G401 (cell line): Measurements from ENCODE around the gene COMMD1. TPM values are rescaled to one million over a fixed set of nuclear protein-coding genes. Genes with fewer than 3 reads are reported as not detected.
"Not testable (repeated sequence)": the region's sequence is repeated elsewhere in the genome, so short reads cannot be mapped to it uniquely, and the experiment has no call there.

Experiments used
- DNase-seq: peaks from one replicate; pipeline ENCODE4 v3.0.0-alpha.2; 2015; ENCODE audit warnings: low spot score
- in situ Hi-C: cut with HindIII; loops from 2 replicates; pipeline ENCODE4 v1.10.0; 2016; ENCODE audit warnings: low sequenced_read_pairs, mixed read lengths
- total RNA-seq: library from RNA; depleted of rRNA; stranded (reverse); fragments of >200 nt; shearing (Covaris generic); gene quantifications from 2 replicates; pipeline ENCODE4 v1.2.3, GENCODE V29; 2014

COMMD1 gene
- total RNA-seq, 1 experiment from 2014 or later: 56.9 TPM

DNA sequence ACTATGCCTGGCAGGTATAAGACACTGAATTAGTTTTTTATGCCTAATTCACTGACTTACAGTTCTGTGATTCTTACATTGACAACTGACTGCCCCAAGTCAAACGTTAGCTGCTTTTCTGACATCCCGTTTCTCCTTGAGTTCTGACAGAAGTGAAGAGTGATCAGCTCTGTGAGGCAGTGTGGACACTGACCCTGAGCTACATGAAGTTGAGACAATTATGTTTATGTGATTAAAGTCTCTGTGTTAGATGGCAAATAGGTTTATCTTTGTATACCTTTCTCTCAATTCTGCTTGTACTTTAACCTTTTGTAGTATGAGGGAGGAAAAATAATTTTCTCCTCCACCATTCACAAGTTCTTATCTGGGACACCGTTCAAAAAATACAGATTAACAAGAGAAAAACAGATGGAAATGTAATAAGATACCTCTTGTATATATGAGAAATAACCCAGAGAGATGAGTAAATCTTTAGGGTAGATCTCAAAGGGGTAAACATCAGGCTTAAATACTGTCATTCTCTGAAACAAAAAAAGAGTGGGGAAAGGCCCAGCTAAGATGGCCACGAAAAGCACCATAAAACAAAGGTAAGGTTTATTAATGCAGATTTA is 205.0 kb downstream of the COMMD1 start:
- in situ Hi-C loops: no loop called here
- no peak for DNase-seq

GRCh38 chr2:62112179-62112578 is 206.7 kb downstream of the COMMD1 start:
- in situ Hi-C loops: no loop called here
- peak; percentile 4 for DNase-seq

GRCh38 chr2:62114564-62114963 is 209.1 kb downstream of the COMMD1 start:
- in situ Hi-C loops: no loop called here
- DNase-seq: peak; percentile 18

GRCh38 chr2:62116983-62117382 is 211.5 kb downstream of the COMMD1 start:
- in situ Hi-C loops: no loop called here
- no peak for DNase-seq

DNA sequence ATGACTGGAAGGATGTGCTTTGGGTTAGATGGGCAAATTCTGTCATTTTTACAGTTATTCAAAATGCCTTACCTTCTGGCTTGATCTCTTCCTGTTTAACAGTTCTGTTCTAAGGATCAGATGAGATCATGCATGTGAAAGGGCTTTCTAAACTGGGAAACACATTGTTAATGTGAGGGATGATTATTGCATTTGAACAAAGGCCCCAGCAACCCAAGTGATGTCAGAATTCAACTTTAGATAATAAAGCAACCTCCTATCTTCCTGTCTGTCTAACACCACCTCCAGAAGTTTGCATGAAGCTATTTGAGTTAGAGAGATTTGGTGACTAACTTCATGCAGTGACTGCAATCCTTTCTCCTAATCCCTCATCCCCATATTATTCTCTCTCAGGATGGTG is 212.7 kb downstream of the COMMD1 start:
- no peak for DNase-seq
- in situ Hi-C loops: no loop called here

- in situ Hi-C loops: no loop called here
- DNase-seq: no peak
These were observed 214.0 kb downstream of the COMMD1 start for GRCh38 chr2:62119311-62119974.

GRCh38 chr2:62126239-62126638 is 220.8 kb downstream of the COMMD1 start:
- not testable (repeated sequence) for DNase-seq

DNA sequence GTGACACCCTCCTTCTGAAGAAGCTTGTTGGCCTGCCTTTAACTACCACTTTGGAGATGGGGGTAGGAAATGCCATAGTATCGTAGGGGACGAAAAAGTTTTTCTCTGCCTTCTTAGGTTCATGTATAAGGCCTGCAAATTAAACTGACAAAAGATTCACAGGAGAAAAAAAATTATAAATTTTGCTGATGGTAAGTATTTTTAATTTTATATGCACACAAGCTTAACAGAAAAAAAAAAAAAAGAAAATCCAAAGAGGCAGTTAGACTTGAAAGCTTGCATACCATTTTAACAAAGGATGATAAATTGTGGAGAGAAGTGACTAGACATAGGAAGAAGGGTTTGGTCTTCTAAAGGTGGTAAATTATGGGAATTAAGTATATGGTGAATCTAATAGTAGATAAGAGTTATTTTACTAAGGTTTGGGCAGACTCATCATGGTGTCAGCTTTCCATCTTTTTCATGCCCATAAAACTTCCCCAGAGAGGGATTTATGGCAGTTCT is 227.9 kb downstream of the COMMD1 start:
- in situ Hi-C loops: no loop called here
- no peak for DNase-seq

More at GRCh38 chr2:62126239-62126638, 220.8 kb downstream of the COMMD1 start:
- in situ Hi-C loops: not testable (repeated sequence)

- no peak for DNase-seq
- in situ Hi-C loops: no loop called here
These were observed 231.7 kb downstream of the COMMD1 start for GRCh38 chr2:62136956-62137830.

DNA sequence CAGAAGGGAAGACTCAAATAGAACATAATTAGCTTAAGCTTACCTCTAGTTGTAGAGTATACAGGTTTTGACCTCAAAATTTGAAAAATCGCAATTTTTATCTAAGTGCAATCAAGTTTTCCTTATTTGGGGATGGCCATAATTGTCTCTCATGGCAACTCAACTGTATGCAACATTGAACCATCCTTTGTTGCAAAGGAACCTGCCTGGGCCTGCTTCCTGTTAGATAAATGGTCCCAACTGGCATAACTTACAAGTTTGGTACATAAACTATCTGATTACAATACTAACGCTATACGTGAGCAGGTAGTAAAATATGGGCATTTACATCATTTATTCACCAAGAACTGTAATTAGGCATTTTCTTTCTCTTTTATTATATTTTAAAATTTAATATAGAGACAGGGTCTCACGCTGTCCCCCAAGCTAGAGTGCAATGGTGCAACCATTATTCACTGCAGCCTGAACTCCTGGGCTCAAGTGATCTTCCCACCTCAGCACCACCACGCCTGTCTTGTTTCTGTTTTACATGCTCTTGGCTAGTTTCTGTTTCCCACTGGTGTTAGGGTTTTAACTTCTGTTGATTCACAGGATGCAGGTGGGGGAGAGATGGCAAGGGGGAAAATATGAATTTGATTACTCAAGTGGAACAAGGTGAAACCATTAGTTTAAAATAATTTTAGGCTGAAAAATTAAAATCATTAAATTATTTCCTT is 235.1 kb downstream of the COMMD1 start:
- DNase-seq: no peak

GRCh38 chr2:62141142-62141740 is 235.8 kb downstream of the COMMD1 start:
- in situ Hi-C loops: no loop called here
- no peak for DNase-seq

More for the DNA sequence above, 235.1 kb downstream of the COMMD1 start:
- in situ Hi-C loops: no loop called here

DNA sequence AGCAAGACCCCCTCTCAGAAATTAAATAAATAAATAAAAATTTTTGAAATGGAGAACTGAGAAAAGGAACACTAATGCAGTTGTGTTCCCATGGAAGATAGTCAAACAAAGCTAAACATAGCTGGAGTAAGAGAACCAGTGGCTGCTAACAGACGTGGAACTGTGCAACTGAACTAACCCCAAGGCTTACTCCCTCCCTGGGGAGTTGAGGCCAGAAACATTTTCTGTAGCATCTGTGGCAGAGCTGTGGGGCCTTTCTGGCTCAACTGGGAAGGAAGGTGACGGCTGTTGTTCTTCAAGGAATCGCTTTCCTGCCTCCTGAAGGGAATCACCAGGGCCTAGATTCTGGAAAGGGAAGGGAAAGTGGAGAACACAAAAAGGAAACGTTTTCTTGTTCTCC is 236.6 kb downstream of the COMMD1 start:
- DNase-seq: no peak
- in situ Hi-C loops: no loop called here

DNA sequence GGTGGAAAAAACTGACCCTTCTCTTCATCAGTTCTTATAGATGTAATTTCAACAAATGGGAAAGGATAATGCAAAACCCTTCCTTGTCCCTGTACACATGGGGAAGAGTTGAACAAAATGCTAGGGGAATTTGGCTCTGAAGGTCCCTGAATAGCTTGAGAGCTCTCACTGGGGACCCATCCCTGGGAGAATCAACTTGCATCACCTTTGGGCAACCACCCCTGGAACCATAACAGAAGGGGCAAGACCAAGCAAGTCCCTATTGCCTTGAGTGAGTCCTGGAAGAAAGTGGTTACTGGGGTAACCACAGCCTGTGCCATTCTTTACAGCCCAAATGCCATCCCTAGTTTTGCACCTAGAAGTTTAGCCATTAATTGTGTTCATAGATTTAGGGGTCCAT is 238.2 kb downstream of the COMMD1 start:
- no peak for DNase-seq
- in situ Hi-C loops: no loop called here

- no peak for DNase-seq
- in situ Hi-C loops: no loop called here
These were observed 239.4 kb downstream of the COMMD1 start for GRCh38 chr2:62144689-62145477.

DNA sequence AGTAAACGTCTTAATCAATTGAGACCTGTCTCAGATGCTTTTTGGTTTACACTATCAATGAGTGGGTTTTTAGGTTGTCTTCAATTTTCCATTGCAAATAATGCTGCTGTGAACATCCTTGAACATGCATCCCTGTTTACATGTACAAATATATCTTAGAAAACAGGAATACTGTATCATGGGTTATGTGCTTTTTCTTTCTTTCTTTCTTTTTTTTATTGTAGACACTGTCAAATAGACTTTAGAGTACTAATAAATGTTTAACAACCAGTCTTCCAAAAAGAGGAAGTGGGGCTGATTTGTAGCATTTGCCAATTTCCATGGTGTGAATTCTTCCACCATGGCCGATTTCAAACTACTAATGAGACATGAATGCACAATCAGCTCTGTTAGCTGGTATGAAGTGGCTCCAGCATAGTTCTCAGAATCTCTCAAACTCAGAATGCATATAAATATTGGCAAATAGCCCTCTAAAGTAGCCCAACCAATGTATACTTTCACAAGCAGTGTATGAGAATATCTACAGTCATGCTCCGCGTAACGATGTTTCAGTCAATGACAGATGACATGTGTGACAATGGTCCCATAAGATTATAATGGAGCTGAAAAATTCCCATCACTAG is 240.1 kb downstream of the COMMD1 start:
- in situ Hi-C loops: no loop called here
- DNase-seq: no peak

- in situ Hi-C loops, DNase-seq: not testable (repeated sequence)
These were observed 241.3 kb downstream of the COMMD1 start for GRCh38 chr2:62146790-62147189.

- in situ Hi-C loops: no loop called here
- DNase-seq: no peak
These were observed 242.3 kb downstream of the COMMD1 start for GRCh38 chr2:62147610-62148301.
